ENCODE measurements around the gene TPD52L1.

Gene TPD52L1, protein sequence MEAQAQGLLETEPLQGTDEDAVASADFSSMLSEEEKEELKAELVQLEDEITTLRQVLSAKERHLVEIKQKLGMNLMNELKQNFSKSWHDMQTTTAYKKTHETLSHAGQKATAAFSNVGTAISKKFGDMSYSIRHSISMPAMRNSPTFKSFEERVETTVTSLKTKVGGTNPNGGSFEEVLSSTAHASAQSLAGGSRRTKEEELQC

GRCh38 chr6:125153391-125154117 lies at the start of gene TPD52L1:
Gene TPD52L1 (plus strand): TSS chr6:125153773. CDS start chr6:125153952, 179 bp downstream.
- peaks cover 0 to 4% of the 10 kb centered on the region in 2 donors for H3K4me1 ChIP-seq (ENCODE audit: control insufficient read depth in 1 of 2, insufficient read depth in 2 of 2, low read length in 2 of 2)
- peak within 1 kb of the TSS; percentile 69 to 79 for H3K4me3 ChIP-seq (ENCODE audit: low read depth in 1 of 2, low read length in 2 of 2)
- no peaks in the 10 kb centered on the region for H3K27me3 ChIP-seq (ENCODE audit: low read depth, low read length)
- H3K27ac ChIP-seq (ENCODE audit: low read length), result no peak within 1 kb of the TSS
- no peaks in the 10 kb centered on the region for H3K9me3 ChIP-seq (ENCODE audit: control insufficient read depth in 1 of 2, low read length in 2 of 2)
- H3K36me3 ChIP-seq (ENCODE audit: control insufficient read depth in 1 of 2, insufficient read depth in 2 of 2, low read length in 2 of 2), result no peaks in the 10 kb centered on the region

DNA sequence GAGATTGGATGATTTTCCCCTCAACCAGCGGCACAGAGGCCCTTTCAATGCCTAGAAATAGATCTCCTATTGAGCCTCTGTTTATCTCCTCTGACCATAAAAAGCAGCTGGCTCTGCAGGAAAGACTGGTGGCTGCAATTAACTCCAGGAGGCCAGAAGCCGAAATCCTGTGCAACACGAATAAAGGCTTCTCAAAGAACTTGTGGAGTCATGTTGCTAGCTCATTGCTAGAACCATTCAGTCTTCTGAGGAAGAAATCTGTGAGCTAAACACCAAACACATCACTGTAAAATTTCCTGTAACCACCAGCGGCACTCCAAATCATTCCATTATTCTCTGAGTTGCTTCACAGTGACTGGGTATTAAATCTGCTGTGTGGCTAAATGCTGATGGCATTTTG lies 49.1 kb upstream of the TPD52L1 start:
- H3K9me3 ChIP-seq (ENCODE audit: control insufficient read depth in 1 of 2, low read length in 2 of 2), result no peaks in the 10 kb centered on the region
- peak overlapping the region; percentile 72 for H3K27ac ChIP-seq (ENCODE audit: low read length)
- no peaks in the 10 kb centered on the region for H3K4me1 ChIP-seq (ENCODE audit: control insufficient read depth in 1 of 2, insufficient read depth in 2 of 2, low read length in 2 of 2)
- no peaks in the 10 kb centered on the region for H3K36me3 ChIP-seq (ENCODE audit: control insufficient read depth in 1 of 2, insufficient read depth in 2 of 2, low read length in 2 of 2)
- no peaks in the 10 kb centered on the region for H3K27me3 ChIP-seq (ENCODE audit: low read depth, low read length)
- no peak overlapping the region for H3K4me3 ChIP-seq (ENCODE audit: low read depth in 1 of 2, low read length in 2 of 2)

- Histone ChIP-seq H3K9me3 (ENCODE audit: control insufficient read depth in 1 of 2, low read length in 2 of 2) (peaks cover 13 to 16% of the 10 kb centered on the region in 2 donors), H3K27me3 (ENCODE audit: low read depth, low read length) (no peaks in the 10 kb centered on the region), H3K27ac (ENCODE audit: low read length) (no peak overlapping the region), H3K4me3 (ENCODE audit: low read depth in 1 of 2, low read length in 2 of 2) (no peak overlapping the region), H3K36me3 (ENCODE audit: control insufficient read depth in 1 of 2, insufficient read depth in 2 of 2, low read length in 2 of 2) (no peaks in the 10 kb centered on the region), H3K4me1 (ENCODE audit: control insufficient read depth in 1 of 2, insufficient read depth in 2 of 2, low read length in 2 of 2) (no peaks in the 10 kb centered on the region)
These were observed 46.5 kb upstream of the TPD52L1 start for GRCh38 chr6:125107048-125107447.

GRCh38 chr6:125107896-125108295 lies 45.7 kb upstream of the TPD52L1 start:
- no peaks in the 10 kb centered on the region for H3K36me3 ChIP-seq (ENCODE audit: control insufficient read depth in 1 of 2, insufficient read depth in 2 of 2, low read length in 2 of 2)
- no peak overlapping the region for H3K27ac ChIP-seq (ENCODE audit: low read length)
- no peaks in the 10 kb centered on the region for H3K4me1 ChIP-seq (ENCODE audit: control insufficient read depth in 1 of 2, insufficient read depth in 2 of 2, low read length in 2 of 2)
- peaks cover 13 to 16% of the 10 kb centered on the region in 2 donors for H3K9me3 ChIP-seq (ENCODE audit: control insufficient read depth in 1 of 2, low read length in 2 of 2)
- no peak overlapping the region for H3K4me3 ChIP-seq (ENCODE audit: low read depth in 1 of 2, low read length in 2 of 2)
- no peaks in the 10 kb centered on the region for H3K27me3 ChIP-seq (ENCODE audit: low read depth, low read length)

DNA sequence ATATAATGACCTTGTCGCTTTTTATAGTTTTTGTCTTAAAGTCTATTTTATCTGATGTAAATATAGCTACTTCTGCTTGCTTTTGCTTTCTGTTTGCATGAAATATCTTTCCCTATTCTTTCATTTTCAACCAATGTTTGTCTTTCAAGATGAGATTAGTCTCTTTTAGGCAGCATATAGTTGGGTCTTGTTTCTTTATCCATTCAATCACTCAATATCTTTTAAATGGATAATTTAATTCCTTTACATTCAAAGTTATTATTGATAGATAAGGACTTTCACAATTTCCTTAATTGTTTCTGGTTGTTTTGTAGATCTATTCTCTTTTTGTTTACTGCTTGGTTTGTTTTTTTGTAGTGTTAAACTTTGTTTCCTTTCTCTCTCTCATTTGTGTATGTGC lies 43.5 kb upstream of the TPD52L1 start:
- Histone ChIP-seq H3K27ac (ENCODE audit: low read length) (no peak overlapping the region), H3K27me3 (ENCODE audit: low read depth, low read length) (no peaks in the 10 kb centered on the region), H3K36me3 (ENCODE audit: control insufficient read depth in 1 of 2, insufficient read depth in 2 of 2, low read length in 2 of 2) (no peaks in the 10 kb centered on the region), H3K9me3 (ENCODE audit: control insufficient read depth in 1 of 2, low read length in 2 of 2) (peaks cover 13 to 16% of the 10 kb centered on the region in 2 donors), H3K4me3 (ENCODE audit: low read depth in 1 of 2, low read length in 2 of 2) (no peak overlapping the region), H3K4me1 (ENCODE audit: control insufficient read depth in 1 of 2, insufficient read depth in 2 of 2, low read length in 2 of 2) (no peaks in the 10 kb centered on the region)

DNA sequence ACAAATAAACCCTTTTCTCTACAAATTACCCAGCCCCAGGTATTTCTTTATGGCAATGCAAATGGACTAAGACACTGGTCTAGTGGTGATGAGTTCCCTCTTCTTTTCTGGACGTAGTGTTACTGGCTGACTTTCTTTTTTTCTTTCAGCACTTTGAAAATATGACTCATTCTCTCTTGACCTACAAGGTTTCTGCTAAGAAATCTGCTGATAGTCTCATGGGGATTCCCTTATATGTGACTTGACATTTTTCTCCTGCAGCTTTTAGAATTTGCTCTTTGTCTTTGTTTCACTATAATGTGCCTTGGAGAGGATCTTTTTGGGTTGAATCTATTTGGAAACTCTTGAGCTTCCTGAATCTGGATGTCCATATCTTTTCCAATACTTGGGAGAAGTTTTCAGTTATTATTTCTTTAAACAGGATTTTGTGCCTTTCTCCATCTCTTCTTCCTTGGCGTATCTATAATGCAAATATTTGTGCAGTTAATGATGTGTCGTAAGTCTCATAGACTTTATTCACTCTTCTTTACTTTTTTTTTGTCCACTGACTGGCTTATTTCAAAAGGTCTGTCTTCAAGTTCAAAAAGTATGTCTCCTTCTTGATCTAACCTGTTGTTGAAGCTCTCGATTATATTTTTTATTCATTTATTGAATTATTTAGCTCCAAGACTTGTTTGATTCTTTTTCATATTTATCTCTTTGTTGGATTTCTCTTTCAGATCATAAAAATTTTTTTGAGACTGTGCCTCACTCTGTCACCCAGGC lies 42.2 kb upstream of the TPD52L1 start:
- Histone ChIP-seq H3K4me3 (ENCODE audit: low read depth in 1 of 2, low read length in 2 of 2) (peak overlapping the region in 1 of 2 donors; percentile 17), H3K27me3 (ENCODE audit: low read depth, low read length) (no peaks in the 10 kb centered on the region), H3K27ac (ENCODE audit: low read length) (no peak overlapping the region), H3K36me3 (ENCODE audit: control insufficient read depth in 1 of 2, insufficient read depth in 2 of 2, low read length in 2 of 2) (no peaks in the 10 kb centered on the region), H3K9me3 (ENCODE audit: control insufficient read depth in 1 of 2, low read length in 2 of 2) (peaks cover 13 to 16% of the 10 kb centered on the region in 2 donors), H3K4me1 (ENCODE audit: control insufficient read depth in 1 of 2, insufficient read depth in 2 of 2, low read length in 2 of 2) (no peaks in the 10 kb centered on the region)

DNA sequence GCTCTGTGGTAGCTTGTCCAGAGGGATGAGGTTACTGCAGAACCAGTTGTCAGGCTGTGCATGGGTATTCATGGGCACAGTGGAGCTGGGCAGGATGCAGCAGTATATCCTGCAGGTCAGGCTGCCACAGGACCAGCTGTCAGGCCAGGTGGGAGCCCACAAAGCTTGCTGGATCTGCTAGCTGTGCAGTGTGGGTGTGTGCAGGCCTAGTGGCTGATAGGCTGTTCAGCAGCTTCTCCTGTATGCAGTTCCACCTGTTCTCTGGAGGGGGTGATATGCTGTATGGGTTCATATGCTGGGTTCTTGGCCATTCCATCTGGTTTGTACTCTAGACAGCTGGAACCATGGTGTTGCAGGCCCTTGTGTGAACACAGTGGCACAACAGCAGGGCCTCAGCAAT lies 40.6 kb upstream of the TPD52L1 start:
- Histone ChIP-seq H3K4me1 (ENCODE audit: control insufficient read depth in 1 of 2, insufficient read depth in 2 of 2, low read length in 2 of 2) (no peaks in the 10 kb centered on the region), H3K9me3 (ENCODE audit: control insufficient read depth in 1 of 2, low read length in 2 of 2) (peaks cover 13 to 16% of the 10 kb centered on the region in 2 donors), H3K4me3 (ENCODE audit: low read depth in 1 of 2, low read length in 2 of 2) (no peak overlapping the region), H3K36me3 (ENCODE audit: control insufficient read depth in 1 of 2, insufficient read depth in 2 of 2, low read length in 2 of 2) (no peaks in the 10 kb centered on the region), H3K27ac (ENCODE audit: low read length) (no peak overlapping the region), H3K27me3 (ENCODE audit: low read depth, low read length) (no peaks in the 10 kb centered on the region)

GRCh38 chr6:125114248-125114858 lies 39.2 kb upstream of the TPD52L1 start:
- Histone ChIP-seq H3K27ac (ENCODE audit: low read length) (no peak overlapping the region), H3K9me3 (ENCODE audit: control insufficient read depth in 1 of 2, low read length in 2 of 2) (peaks cover 13 to 16% of the 10 kb centered on the region in 2 donors), H3K36me3 (ENCODE audit: control insufficient read depth in 1 of 2, insufficient read depth in 2 of 2, low read length in 2 of 2) (no peaks in the 10 kb centered on the region), H3K27me3 (ENCODE audit: low read depth, low read length) (no peaks in the 10 kb centered on the region), H3K4me3 (ENCODE audit: low read depth in 1 of 2, low read length in 2 of 2) (no peak overlapping the region), H3K4me1 (ENCODE audit: control insufficient read depth in 1 of 2, insufficient read depth in 2 of 2, low read length in 2 of 2) (no peaks in the 10 kb centered on the region)

- no peak overlapping the region for H3K27ac ChIP-seq (ENCODE audit: low read length)
These were observed 37.4 kb upstream of the TPD52L1 start for GRCh38 chr6:125116170-125116569.

GRCh38 chr6:125116710-125117109 lies 36.9 kb upstream of the TPD52L1 start:
- Histone ChIP-seq H3K4me3 (ENCODE audit: low read depth in 1 of 2, low read length in 2 of 2) (no peak overlapping the region), H3K27me3 (ENCODE audit: low read depth, low read length) (no peaks in the 10 kb centered on the region), H3K36me3 (ENCODE audit: control insufficient read depth in 1 of 2, insufficient read depth in 2 of 2, low read length in 2 of 2) (no peaks in the 10 kb centered on the region), H3K4me1 (ENCODE audit: control insufficient read depth in 1 of 2, insufficient read depth in 2 of 2, low read length in 2 of 2) (no peaks in the 10 kb centered on the region), H3K27ac (ENCODE audit: low read length) (no peak overlapping the region), H3K9me3 (ENCODE audit: control insufficient read depth in 1 of 2, low read length in 2 of 2) (peaks cover 0 to 4% of the 10 kb centered on the region in 2 donors)

More at GRCh38 chr6:125116170-125116569, 37.4 kb upstream of the TPD52L1 start:
- Histone ChIP-seq H3K4me1 (ENCODE audit: control insufficient read depth in 1 of 2, insufficient read depth in 2 of 2, low read length in 2 of 2) (no peaks in the 10 kb centered on the region), H3K9me3 (ENCODE audit: control insufficient read depth in 1 of 2, low read length in 2 of 2) (peaks cover 4 to 9% of the 10 kb centered on the region in 2 donors), H3K36me3 (ENCODE audit: control insufficient read depth in 1 of 2, insufficient read depth in 2 of 2, low read length in 2 of 2) (no peaks in the 10 kb centered on the region), H3K4me3 (ENCODE audit: low read depth in 1 of 2, low read length in 2 of 2) (no peak overlapping the region), H3K27me3 (ENCODE audit: low read depth, low read length) (no peaks in the 10 kb centered on the region)

DNA sequence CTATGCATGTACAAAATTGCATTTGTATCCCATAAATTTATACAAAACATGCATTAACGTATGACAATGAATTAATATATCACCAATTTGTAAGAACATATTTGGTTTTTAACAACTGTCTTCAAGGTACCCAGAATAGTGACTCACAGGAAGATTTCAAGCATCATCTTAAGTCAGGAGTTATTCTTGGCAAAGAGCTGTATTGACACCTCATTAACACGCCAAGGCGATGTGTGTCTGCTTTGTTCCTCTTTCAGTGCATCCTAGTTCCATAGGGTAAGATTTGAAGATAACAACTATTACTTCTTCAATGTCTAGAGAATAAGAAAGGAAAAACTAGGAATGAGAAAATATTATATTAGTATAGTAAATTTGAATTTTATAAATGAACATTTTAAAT lies 35.8 kb upstream of the TPD52L1 start:
- H3K4me3 ChIP-seq (ENCODE audit: low read depth in 1 of 2, low read length in 2 of 2), result no peak overlapping the region
- H3K27ac ChIP-seq (ENCODE audit: low read length), result no peak overlapping the region
- no peaks in the 10 kb centered on the region for H3K4me1 ChIP-seq (ENCODE audit: control insufficient read depth in 1 of 2, insufficient read depth in 2 of 2, low read length in 2 of 2)
- no peaks in the 10 kb centered on the region for H3K36me3 ChIP-seq (ENCODE audit: control insufficient read depth in 1 of 2, insufficient read depth in 2 of 2, low read length in 2 of 2)
- H3K27me3 ChIP-seq (ENCODE audit: low read depth, low read length), result no peaks in the 10 kb centered on the region
- H3K9me3 ChIP-seq (ENCODE audit: control insufficient read depth in 1 of 2, low read length in 2 of 2), result no peaks in the 10 kb centered on the region

All from muscle layer of duodenum (tissue), 2 donors.